ENCODE results near the gene GPAT3.
"Not testable (repeated sequence)": the region's sequence is repeated elsewhere in the genome, so short reads cannot be mapped to it uniquely, and the experiment has no call there.

GPAT3 gene

GRCh38 chr4:83589279-83589678 lies 53.4 kb downstream of the GPAT3 start:
- Histone ChIP-seq H3K4me3 (no peak overlapping the region), H3K27ac (no peak overlapping the region)

DNA sequence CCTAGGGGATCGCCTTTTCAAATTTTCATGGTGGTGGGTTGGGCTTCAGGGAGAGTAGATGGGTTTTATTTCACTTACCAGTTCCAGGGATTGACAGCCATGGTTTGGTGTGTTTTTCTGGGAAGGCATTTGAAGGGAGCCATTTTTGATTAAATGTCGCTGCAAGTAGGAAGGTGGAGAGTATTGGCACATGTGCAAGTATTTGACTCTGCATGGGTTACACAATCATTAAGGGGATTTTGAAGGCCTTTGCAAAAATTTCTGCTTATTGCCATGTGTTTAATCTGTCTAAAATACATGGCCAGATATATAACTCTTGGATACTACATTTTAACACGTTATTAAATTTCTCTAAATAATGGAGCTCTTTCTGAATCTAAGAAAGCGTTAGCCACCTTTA lies 55.1 kb downstream of the GPAT3 start:
- H3K4me3 ChIP-seq: no peak overlapping the region
- H3K27ac ChIP-seq: no peak overlapping the region

- no peak overlapping the region for H3K27ac ChIP-seq
- no peak overlapping the region for H3K4me3 ChIP-seq
Observed at GRCh38 chr4:83591730-83592129, 55.8 kb downstream of the GPAT3 start.

GRCh38 chr4:83599183-83599582 lies 63.3 kb downstream of the GPAT3 start:
- no peak overlapping the region for H3K4me3 ChIP-seq

DNA sequence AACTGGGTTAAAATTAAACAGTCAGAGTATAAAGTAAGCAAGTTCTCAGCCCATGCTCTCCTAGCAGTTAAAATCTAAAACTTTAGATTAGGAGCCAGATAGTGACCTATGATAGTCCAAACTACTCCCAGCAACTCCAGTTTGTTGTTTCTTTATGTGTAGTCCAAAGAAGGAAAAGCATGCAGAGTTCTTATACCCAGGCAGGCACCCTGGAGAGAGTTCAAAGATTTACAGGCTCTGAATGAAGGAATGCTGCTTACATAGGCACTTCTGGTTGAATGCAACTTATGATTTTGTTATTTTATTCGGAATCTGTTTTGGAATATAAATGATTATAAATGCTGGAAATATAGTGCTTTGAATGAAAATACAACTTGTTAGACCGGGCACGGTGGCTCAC lies 67.2 kb downstream of the GPAT3 start:
- H3K4me3 ChIP-seq: no peak overlapping the region
- H3K27ac ChIP-seq: no peak overlapping the region

More at GRCh38 chr4:83599183-83599582, 63.3 kb downstream of the GPAT3 start:
- no peak overlapping the region for H3K27ac ChIP-seq

- Histone ChIP-seq H3K27ac (peak overlapping the region in 1 of 21 experiments; percentile 2), H3K4me3 (no peak overlapping the region)
Observed at GRCh38 chr4:83604321-83604720, 68.4 kb downstream of the GPAT3 start.

GRCh38 chr4:83605210-83605609 lies 69.3 kb downstream of the GPAT3 start:
- Histone ChIP-seq H3K4me3 (no peak overlapping the region), H3K27ac (peak overlapping the region in 1 of 21 experiments; percentile 2)

DNA sequence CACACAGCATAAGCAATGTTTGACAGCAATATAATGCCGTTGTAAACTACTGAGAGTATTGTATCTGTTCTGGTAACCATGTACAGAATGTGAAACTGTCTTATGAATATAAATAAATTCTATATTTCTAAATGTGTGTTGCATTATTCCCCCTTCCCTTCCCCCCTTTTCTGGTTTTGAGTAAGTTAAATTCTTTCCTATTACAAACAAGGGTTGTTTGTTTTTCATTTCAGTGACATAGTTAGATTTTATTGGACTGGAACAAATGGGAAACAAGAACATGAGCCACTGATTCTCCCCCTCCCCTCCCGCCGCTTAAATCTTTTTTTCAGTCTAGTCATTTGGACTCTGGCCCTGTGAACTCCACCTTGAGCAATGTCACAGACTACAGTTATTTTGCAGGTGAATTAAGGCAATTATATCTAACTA lies 69.8 kb downstream of the GPAT3 start:
- H3K27ac ChIP-seq: no peak overlapping the region
- no peak overlapping the region for H3K4me3 ChIP-seq

- no peak overlapping the region for H3K27ac ChIP-seq
- H3K4me3 ChIP-seq: no peak overlapping the region
Observed at GRCh38 chr4:83606460-83606859, 70.6 kb downstream of the GPAT3 start.

DNA sequence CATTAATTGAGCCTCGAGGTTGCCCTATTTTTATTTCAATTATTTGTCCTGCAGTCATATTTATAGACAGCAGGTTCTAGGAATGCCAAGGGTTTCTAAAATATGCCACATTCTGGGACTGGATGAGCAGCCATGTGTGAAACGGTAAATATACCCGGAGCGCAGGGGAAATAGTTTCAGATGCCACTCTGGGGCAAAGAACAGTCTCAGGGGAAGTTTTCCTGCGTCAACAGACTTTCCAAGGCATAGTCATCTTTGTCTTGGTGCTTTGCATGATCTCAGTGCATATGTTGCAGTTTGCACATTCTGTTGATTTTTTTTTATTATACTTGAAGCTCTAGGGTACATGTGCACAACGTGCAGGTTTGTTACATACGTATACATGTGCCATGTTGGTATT lies 71.0 kb downstream of the GPAT3 start:
- Histone ChIP-seq H3K27ac (no peak overlapping the region), H3K4me3 (no peak overlapping the region)

DNA sequence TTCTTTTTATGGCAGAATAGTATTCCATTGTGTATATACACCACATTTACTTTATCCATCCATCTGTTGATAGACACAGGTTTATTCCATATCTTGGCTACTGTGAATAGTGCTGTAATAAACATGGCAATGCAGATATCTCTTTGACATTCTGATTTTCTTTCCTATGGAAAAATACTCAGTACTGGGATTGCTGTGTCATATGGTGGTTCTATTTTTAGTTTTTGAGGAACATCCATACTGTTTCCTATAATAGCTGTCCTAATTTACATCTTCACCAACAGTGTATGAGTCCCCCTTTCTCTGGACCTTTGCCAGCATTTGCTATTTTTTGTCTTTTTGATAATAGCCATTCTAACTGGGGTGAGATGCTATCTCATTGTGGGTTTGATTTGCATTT lies 73.5 kb downstream of the GPAT3 start:
- Histone ChIP-seq H3K4me3 (no peak overlapping the region), H3K27ac (no peak overlapping the region)

- Histone ChIP-seq H3K4me3 (no peak overlapping the region), H3K27ac (no peak overlapping the region)
Observed at GRCh38 chr4:83610729-83611128, 74.8 kb downstream of the GPAT3 start.

DNA sequence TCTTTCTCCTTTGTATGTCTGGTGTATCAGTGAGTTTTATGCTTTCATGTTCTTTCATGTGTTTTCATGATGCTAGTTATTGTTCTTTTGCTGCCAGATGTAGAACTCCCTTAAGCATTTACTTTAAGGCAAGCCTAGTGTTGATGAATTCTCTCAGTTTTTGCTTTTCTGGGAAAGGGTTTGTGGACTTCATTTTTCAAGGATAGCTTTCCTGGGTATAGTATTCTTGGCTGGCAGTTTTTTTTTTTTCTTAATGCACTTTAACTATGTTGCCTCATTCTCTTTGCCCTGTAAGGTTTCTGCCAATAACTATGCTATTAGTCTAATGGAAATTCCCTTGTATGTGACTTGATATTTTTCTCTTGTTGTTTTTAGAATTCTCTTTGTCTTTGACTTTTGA lies 77.1 kb downstream of the GPAT3 start:
- Histone ChIP-seq H3K27ac (no peak overlapping the region), H3K4me3 (no peak overlapping the region)

- no peak overlapping the region for H3K4me3 ChIP-seq
- H3K27ac ChIP-seq: no peak overlapping the region
Observed at GRCh38 chr4:83613994-83614393, 78.1 kb downstream of the GPAT3 start.

GRCh38 chr4:83616252-83616651 lies 80.3 kb downstream of the GPAT3 start:
- H3K27ac ChIP-seq: no peak overlapping the region
- H3K4me3 ChIP-seq: no peak overlapping the region

DNA sequence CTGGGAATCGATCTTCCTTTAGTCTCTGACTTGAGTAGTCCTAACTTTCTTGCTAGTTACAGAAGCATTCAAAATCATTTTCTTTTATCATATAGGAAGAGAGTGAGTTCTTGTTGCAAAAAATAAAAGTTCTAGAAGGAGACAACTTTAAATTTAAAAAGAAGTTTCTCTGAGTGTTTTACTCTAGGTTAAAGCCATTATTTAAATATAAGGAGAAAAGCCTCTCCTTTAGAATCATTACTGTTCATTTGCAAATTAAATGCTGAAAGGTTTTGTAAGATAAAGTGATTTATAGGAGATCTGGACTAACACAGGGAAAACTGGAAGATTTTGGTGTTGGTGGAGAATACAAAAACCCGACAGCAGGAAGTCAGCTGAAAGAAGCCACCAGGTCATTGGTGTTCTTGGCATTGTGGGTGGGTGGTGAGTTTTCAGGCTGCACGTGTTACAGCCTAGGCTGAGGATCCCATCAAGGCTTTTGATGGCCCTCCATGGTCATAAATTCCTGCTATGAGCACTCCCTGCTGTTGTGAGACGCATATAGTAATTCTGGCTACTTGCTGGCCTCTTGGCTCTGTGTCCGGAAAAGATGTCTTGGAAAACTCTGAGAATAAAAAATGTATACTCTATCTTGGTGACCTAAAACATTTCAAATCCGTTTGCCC lies 81.6 kb downstream of the GPAT3 start:
- Histone ChIP-seq H3K4me3 (no peak overlapping the region), H3K27ac (no peak overlapping the region)

GRCh38 chr4:83618431-83618830 lies 82.5 kb downstream of the GPAT3 start:
- Histone ChIP-seq H3K27ac (peak overlapping the region in 2 of 21 experiments; percentile 1), H3K4me3 (no peak overlapping the region)

DNA sequence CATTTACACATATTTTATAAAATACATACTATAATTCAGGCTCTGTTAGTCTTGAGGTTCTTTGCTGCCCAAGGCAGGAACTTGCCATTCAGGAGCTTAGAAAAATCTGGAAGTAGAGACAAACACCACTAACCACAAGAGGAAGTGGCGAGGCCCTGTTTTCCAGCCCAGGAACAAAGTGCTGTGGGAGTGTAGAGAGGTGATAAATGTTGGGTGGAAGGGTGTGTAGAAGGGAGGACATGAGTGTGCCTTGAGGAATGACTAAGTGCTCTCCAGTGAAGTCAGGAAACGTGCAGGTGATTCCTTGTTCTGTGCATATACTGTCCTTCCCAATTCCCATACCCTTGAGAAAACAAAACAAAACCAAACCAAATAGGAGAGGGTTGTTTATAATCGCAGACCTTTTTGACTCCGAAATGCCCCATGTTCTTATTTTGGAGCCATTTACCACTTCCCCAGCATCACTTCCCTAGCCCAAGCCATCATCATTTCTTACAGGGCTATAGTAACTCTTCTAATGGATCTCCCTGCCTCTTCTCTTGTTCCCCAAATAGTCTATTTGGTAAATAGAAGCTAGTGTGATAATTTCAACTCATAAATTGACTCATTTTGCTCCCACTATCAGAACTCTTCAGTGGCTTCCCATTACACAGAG lies 83.2 kb downstream of the GPAT3 start:
- Histone ChIP-seq H3K4me3 (no peak overlapping the region), H3K27ac (peak overlapping the region in 2 of 21 experiments; percentile 1)

GRCh38 chr4:83622127-83622526 lies 86.2 kb downstream of the GPAT3 start:
- not testable (repeated sequence) for H3K4me3 ChIP-seq, H3K27ac ChIP-seq

GRCh38 chr4:83625821-83626220 lies 89.9 kb downstream of the GPAT3 start:
- Histone ChIP-seq H3K4me3 (no peak overlapping the region), H3K27ac (no peak overlapping the region)

DNA sequence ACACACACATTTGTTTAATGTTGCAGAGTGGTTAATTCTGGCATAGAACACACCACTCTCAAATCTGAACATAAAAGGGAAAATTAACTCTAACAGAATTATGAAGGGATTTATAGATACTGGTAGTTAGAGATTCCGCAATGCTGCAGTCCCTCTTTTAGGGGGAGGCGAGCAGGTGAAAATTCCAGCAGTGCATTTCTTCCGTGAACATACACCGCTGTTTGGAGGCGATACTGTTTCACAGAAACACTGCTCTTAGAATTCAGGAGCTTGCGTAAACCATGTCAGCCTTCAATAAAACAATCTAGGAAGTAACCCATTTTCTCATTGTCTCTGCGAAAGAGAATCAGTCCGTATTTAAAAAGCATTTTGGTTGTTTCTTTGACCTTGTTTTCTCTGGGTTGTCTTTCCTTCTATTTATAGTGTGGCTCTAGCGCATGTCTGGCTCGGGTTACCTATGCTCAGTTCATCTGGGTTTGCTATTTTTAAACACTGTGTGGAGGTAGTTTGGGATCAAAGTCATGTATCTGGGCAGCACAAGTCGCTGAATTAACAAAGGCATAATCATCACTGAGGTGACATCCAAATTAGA lies 90.4 kb downstream of the GPAT3 start:
- H3K4me3 ChIP-seq: no peak overlapping the region
- no peak overlapping the region for H3K27ac ChIP-seq

All from skin epidermis (tissue), 12 donors.